Gastrocnemius medialis (tissue), 4 donors: Measurements from ENCODE around the gene TNS3. TPM values are rescaled to one million over a fixed set of nuclear protein-coding genes. Genes with fewer than 3 reads are reported as not detected.

Experiments
- ATAC-seq, 2 donors: fragments of 150-250 bp; one replicate each; pipeline ENCODE4 v1.9.1; 2016
- DNase-seq, 2 donors: peaks; one replicate each; pipeline ENCODE4 v3.0.0-alpha.2; 2019
- H3K27ac ChIP-seq, 4 donors: fragments of 200-600 bp; sonication (generic); 1 replicate in 1 of 4; 2 replicates in 3 of 4; pipeline ENCODE4 v1.5.1; 2016 to 2018; ENCODE audit warnings: mild to moderate bottlenecking in 2 of 4, moderate library complexity in 1 of 4
- H3K27me3 ChIP-seq, 3 donors: fragments of 200-600 bp; sonication (generic) in 2 of 3; 1 replicate in 1 of 3; 2 replicates in 2 of 3; pipeline versions ENCODE4 v1.5.1 to v1.6.0; 2016 to 2019; ENCODE audit warnings: mild to moderate bottlenecking in 1 of 3, moderate library complexity in 1 of 3
- H3K36me3 ChIP-seq, 2 donors: fragments of 200-600 bp; sonication (generic) in 1 of 2; one replicate each; pipeline ENCODE4 v1.5.1; 2017 to 2018
- H3K4me1 ChIP-seq, 2 donors: fragments of 200-600 bp; sonication (generic) in 1 of 2; one replicate each; pipeline ENCODE4 v1.5.1; 2016 to 2017; ENCODE audit warnings: mild to moderate bottlenecking in 2 of 2
- H3K4me3 ChIP-seq, 4 donors: fragments of 200-600 bp; sonication (generic) in 3 of 4; 1 replicate in 1 of 4; 2 replicates in 3 of 4; pipeline ENCODE4 v1.5.1; 2016 to 2019; ENCODE audit warnings: mild to moderate bottlenecking in 2 of 4
- H3K9me3 ChIP-seq, 3 donors: fragments of 200-600 bp; sonication (generic) in 2 of 3; 1 replicate in 1 of 3; 2 replicates in 2 of 3; pipeline ENCODE4 v1.5.1; 2016 to 2019
- POLR2A ChIP-seq, 2 donors: fragments of 450-650 bp; IDR thresholded peaks; one replicate each; pipeline ENCODE4 v1.6.1; 2017; ENCODE audit warnings: antibody characterized with exemption in 2 of 2, mild to moderate bottlenecking in 2 of 2, moderate library complexity in 2 of 2
- in situ Hi-C, 4 donors: fragments of 200-750 bp; cut with MboI; loops; one replicate each; pipeline versions ENCODE4 v1.15.0 to v1.8.0; 2017; ENCODE audit warnings: low sequenced_read_pairs in 4 of 4
- intact Hi-C: fragments of 100-400 bp; cut with DNase I; formaldehyde crosslinking; loops from one replicate; pipeline ENCODE4 v1.15.1; 2023; ENCODE audit warnings: low total_unique reads
- total RNA-seq, 4 donors: library from RNA; depleted of rRNA; stranded (reverse); fragments of >200 nt; gene quantifications; one replicate each; pipeline versions ENCODE4 v1.1.0 to v1.2.3, GENCODE V29; 2016
- TF ChIP-seq, protein P1 (sequence below), 5 experiments: fragments of 450-650 bp in 3 of 5; fragments of 200-600 bp in 2 of 5; sonication (generic) in 2 of 5; IDR thresholded peaks in 4 of 5; conservative IDR thresholded peaks in 1 of 5; 1 replicate in 4 of 5; 2 replicates in 1 of 5; pipeline ENCODE4 v1.5.1; 2016 to 2019; ENCODE audit warnings: antibody characterized with exemption in 5 of 5, mild to moderate bottlenecking in 3 of 5, moderate library complexity in 3 of 5

The TNS3 gene
- total RNA-seq, 4 donors from 2014 or later = 39.4 to 64.3 (median 50.5) TPM

DNA sequence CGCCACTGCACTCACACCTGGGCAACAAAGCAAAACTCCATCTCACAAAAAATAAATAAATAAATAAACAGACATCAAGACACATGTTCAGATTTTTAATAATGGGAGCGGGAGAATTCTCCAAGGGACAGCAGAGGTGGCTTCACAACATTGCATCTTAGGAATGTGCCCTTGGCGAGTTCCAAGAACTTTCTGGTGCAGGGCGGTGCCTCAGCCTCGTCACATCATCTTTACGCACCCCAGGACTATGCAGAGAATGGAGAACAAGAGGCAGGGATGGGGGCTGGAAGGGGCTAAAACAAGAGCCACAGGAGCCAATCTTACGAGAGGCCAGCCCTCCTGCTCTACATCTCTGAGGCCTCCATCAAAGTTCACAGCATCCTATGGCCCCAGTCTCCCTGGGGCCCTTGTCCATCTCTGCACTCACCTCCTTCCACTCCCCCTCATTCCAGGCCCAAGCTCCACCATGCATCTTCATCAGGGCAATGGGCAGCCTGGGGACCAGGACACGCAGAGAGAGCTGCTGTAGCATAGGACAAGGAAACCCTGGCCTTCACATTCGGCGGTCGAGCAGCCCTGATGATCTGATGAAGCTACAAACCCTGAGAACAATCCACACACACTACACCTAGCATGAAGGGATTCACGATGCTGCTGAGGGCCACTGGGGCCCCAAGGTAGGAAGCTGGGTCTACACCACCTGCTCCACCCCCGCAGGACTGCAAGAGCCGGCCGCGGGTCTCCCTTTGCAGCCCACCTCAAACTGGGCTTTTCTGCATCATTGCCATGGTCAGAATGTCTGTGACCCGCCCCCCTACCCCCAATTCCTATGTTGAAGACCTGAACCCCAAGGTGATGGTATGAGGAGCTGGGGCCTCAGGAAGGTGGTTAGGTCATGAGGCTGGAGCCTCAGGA is 22.3 kb downstream of the TNS3 start:
- Histone ChIP-seq H3K9me3 (no peaks in the 10 kb centered on the region), H3K27ac (no peak overlapping the region), H3K36me3 (no peaks in the 10 kb centered on the region), H3K4me1 (peaks cover 0 to 5% of the 10 kb centered on the region in 2 donors), H3K27me3 (no peaks in the 10 kb centered on the region), H3K4me3 (no peak overlapping the region)
- intact Hi-C loops (no loop called here), in situ Hi-C loops (no loop called here)
- DNase-seq = no peak
- ATAC-seq = no peak
- TF ChIP-seq, protein P1, sequence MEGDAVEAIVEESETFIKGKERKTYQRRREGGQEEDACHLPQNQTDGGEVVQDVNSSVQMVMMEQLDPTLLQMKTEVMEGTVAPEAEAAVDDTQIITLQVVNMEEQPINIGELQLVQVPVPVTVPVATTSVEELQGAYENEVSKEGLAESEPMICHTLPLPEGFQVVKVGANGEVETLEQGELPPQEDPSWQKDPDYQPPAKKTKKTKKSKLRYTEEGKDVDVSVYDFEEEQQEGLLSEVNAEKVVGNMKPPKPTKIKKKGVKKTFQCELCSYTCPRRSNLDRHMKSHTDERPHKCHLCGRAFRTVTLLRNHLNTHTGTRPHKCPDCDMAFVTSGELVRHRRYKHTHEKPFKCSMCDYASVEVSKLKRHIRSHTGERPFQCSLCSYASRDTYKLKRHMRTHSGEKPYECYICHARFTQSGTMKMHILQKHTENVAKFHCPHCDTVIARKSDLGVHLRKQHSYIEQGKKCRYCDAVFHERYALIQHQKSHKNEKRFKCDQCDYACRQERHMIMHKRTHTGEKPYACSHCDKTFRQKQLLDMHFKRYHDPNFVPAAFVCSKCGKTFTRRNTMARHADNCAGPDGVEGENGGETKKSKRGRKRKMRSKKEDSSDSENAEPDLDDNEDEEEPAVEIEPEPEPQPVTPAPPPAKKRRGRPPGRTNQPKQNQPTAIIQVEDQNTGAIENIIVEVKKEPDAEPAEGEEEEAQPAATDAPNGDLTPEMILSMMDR (IDR thresholded peaks at IDR 0.05 in 4 of 5, conservative IDR thresholded peaks at IDR 0.05 in 1 of 5) = no peak
- TF ChIP-seq POLR2A (IDR thresholded peaks at IDR 0.05) = no peak

DNA sequence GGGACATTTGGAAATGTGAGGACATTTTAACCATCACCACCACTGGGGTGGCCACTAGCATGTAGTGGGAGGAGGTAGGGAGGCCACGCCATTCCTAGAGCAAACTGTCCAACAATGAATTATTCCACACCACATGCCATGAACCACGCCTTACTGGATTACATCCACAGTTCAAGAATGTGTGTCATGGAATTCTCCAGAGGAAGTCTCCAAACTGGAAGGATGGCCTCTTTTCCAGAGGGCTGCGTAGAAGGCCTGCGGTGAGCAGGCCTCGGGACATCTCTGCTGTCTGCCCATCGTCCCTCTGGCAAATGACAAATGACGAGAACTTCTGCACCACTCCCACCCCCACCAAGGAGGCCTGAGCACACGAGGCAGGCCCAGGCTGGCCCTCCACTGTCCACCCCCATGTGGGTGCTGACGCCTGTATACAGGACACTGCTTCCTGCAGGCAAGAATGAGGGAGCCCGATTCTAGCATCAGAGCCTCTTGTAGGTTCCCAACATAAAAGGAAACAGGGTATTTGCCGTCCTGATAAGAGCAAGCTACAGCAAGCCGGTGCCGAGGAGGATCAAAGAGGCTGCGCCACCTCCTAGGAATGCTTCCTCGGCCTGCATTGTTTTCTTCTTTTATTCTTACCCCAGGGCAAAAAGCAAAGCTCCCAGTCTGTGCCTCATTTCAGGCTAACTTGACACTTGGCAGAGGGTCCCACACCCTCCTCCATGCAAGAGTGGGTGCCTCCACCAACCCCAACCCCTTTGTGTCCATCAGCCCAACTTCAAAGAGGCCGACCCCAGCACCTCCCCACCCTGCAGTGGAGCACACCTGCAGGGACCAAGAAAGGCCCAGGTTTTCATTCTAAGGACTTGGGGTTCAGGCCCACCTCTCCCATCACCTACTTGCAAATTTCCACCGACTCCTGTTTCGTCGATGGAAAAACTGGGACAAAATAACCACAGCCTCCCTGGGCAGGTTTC is 23.9 kb downstream of the TNS3 start:
- peaks cover 0 to 5% of the 10 kb centered on the region in 2 donors for H3K4me1 ChIP-seq
- peak; percentile 68 to 71 for ATAC-seq
- H3K27ac ChIP-seq = no peak overlapping the region
- H3K9me3 ChIP-seq = no peaks in the 10 kb centered on the region
- in situ Hi-C loops (no loop called here), intact Hi-C loops (no loop called here)
- H3K4me3 ChIP-seq = no peak overlapping the region
- H3K27me3 ChIP-seq = no peaks in the 10 kb centered on the region
- TF ChIP-seq POLR2A (IDR thresholded peaks at IDR 0.05) = no peak
- TF ChIP-seq, protein P1 (IDR thresholded peaks at IDR 0.05 in 4 of 5, conservative IDR thresholded peaks at IDR 0.05 in 1 of 5) = no peak
- H3K36me3 ChIP-seq = no peaks in the 10 kb centered on the region
- peak in 1 of 2 donors; percentile 27 for DNase-seq

DNA sequence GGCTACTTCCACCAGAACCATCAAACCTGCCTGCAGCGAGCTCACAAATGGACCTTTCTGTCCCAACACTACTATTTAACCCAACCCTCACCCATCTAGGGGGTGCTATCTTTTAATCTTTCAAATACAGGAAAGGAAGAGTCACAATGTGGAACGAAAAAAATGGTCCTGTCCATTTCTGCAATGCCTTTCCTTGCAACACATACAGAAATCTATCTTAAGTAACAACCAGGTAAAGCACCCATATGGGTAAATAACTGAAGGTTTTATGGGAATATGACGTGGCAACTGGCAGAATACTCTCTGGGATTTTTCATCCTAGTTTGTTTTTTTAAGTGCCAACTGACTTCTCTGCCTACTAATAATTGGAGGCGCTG is 24.6 kb downstream of the TNS3 start:
- H3K36me3 ChIP-seq = no peaks in the 10 kb centered on the region
- no peaks in the 10 kb centered on the region for H3K27me3 ChIP-seq
- ATAC-seq (no peak), DNase-seq (no peak)
- TF ChIP-seq POLR2A (IDR thresholded peaks at IDR 0.05) = no peak
- TF ChIP-seq, protein P1 (IDR thresholded peaks at IDR 0.05 in 4 of 5, conservative IDR thresholded peaks at IDR 0.05 in 1 of 5) = no peak
- in situ Hi-C loops (no loop called here), intact Hi-C loops (no loop called here)
- H3K4me1 ChIP-seq = peaks cover 0 to 5% of the 10 kb centered on the region in 2 donors
- H3K4me3 ChIP-seq = no peak overlapping the region
- H3K9me3 ChIP-seq = no peaks in the 10 kb centered on the region
- H3K27ac ChIP-seq = no peak overlapping the region

DNA sequence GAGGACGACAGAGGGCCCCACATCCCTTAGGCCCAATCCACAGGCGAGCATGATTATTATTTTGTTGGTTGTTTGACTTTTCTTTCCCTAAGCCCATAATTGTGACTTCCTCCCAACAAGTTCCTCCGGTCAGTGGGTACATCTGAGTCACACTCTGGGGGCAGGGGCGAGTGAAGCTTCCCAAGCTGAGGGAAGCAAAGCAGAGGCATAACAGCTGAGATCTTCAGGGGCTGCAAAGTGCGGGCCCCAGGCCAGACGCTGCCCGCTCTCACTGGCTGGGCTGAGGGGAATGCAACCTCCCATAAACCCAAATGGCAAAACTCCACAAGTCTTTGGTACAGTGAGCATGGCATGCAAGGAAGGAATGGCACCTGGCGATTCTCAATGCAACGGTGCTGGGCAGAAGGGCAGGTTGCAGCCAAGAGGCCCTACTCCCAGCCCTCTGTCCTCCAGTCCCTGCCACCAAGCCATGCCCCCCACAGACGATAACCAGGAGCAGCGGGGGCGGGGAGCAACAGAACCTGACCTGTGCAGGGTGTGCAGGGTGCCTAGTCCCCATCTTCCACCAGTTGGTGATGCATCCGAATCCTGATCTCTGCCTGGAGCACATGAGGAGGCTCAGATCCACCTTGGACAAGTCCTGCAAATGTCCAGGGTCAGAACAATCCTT is 25.3 kb downstream of the TNS3 start:
- TF ChIP-seq, protein P1 (IDR thresholded peaks at IDR 0.05 in 4 of 5, conservative IDR thresholded peaks at IDR 0.05 in 1 of 5) = no peak
- TF ChIP-seq POLR2A (IDR thresholded peaks at IDR 0.05) = no peak
- peaks cover 0 to 5% of the 10 kb centered on the region in 2 donors for H3K4me1 ChIP-seq
- no peaks in the 10 kb centered on the region for H3K36me3 ChIP-seq
- DNase-seq = no peak
- intact Hi-C loops = no loop called here
- H3K9me3 ChIP-seq = no peaks in the 10 kb centered on the region
- H3K27ac ChIP-seq = no peak overlapping the region
- no peak for ATAC-seq
- in situ Hi-C loops = no loop called here
- H3K4me3 ChIP-seq = no peak overlapping the region
- no peaks in the 10 kb centered on the region for H3K27me3 ChIP-seq
